Upper lobe of left lung (tissue), 6 donors: ENCODE data around the gene KCNRG. TPM values are rescaled to one million over a fixed set of nuclear protein-coding genes. Genes with fewer than 3 reads are reported as not detected.
A peak's percentile ranks its signal among the peaks of the same experiment; 100 is the strongest.

Experiments used
- ATAC-seq, 2 donors: fragments of 200-7000 bp; cut with Tn5 transposase; one replicate each; pipeline ENCODE4 v1.9.1; 2022; ENCODE audit warnings: mild to moderate bottlenecking in 2 of 2, moderate library complexity in 2 of 2; ENCODE audit not compliant: low FRiP score in 2 of 2
- DNase-seq, 2 donors: peaks; one replicate each; pipeline ENCODE4 v3.0.0-alpha.2; 2019 to 2020
- H3K27ac ChIP-seq, 4 donors: fragments of 200-600 bp; sonication (generic); one replicate each; pipeline ENCODE4 v1.5.1; 2016 to 2019
- H3K27me3 ChIP-seq, 4 donors: fragments of 200-600 bp; sonication (generic); one replicate each; pipeline ENCODE4 v1.5.1; 2017 to 2019
- H3K36me3 ChIP-seq, 4 donors: fragments of 200-600 bp; sonication (generic); one replicate each; pipeline ENCODE4 v1.5.1; 2016 to 2019
- H3K4me1 ChIP-seq, 4 donors: fragments of 200-600 bp; sonication (generic); one replicate each; pipeline ENCODE4 v1.5.1; 2018 to 2019
- H3K4me3 ChIP-seq, 4 donors: fragments of 200-600 bp; sonication (generic); one replicate each; pipeline ENCODE4 v1.5.1; 2017 to 2019; ENCODE audit warnings: mild to moderate bottlenecking in 2 of 4, moderate library complexity in 1 of 4
- H3K9me3 ChIP-seq, 4 donors: fragments of 200-600 bp; sonication (generic); one replicate each; pipeline ENCODE4 v1.5.1; 2018 to 2019
- CTCF ChIP-seq, 6 experiments: fragments of 450-650 bp in 4 of 6; fragments of 200-600 bp in 2 of 6; sonication (generic) in 2 of 6; IDR thresholded peaks; one replicate each; pipeline ENCODE4 v1.5.1; 2016 to 2019; ENCODE audit warnings: antibody characterized with exemption in 6 of 6
- EP300 ChIP-seq, 4 donors: sonication (generic); formaldehyde crosslinking; IDR thresholded peaks; one replicate each; pipeline ENCODE4 v1.5.1; 2017; ENCODE audit warnings: antibody characterized with exemption in 4 of 4, control low read depth in 2 of 4
- POLR2A ChIP-seq, 4 donors: fragments of 450-650 bp; IDR thresholded peaks; one replicate each; pipeline ENCODE4 v1.5.1; 2016 to 2017; ENCODE audit warnings: antibody characterized with exemption in 4 of 4, mild to moderate bottlenecking in 2 of 4
- POLR2AphosphoS5 ChIP-seq, 2 donors: sonication (generic); formaldehyde crosslinking; IDR thresholded peaks; one replicate each; pipeline ENCODE4 v1.5.1; 2017; ENCODE audit warnings: antibody characterized with exemption in 2 of 2
- WGBS, 2 donors: methylation state at CpG; one replicate each; pipeline ENCODE4 v1.1.5; 2017 to 2018; 5-methylcytosine and 5-hydroxymethylcytosine counted together
- total RNA-seq, 6 donors: library from RNA; depleted of rRNA in 4 of 6; stranded (reverse); fragments of >200 nt in 4 of 6; gene quantifications; one replicate each; pipeline versions ENCODE4 v1.1.0 to v1.2.1, GENCODE V29; 2016 to 2021
- donor health status: DM: no; HTN: no; CAD: no; lungs with moderate emphysema.
- donor health status: DM: no; HTN: yes; CAD: no; lungs with severe emphysema.

The KCNRG gene
- total RNA-seq, 6 donors from 2014 or later: 0.89 to 12.6 (median 3.4) TPM

DNA sequence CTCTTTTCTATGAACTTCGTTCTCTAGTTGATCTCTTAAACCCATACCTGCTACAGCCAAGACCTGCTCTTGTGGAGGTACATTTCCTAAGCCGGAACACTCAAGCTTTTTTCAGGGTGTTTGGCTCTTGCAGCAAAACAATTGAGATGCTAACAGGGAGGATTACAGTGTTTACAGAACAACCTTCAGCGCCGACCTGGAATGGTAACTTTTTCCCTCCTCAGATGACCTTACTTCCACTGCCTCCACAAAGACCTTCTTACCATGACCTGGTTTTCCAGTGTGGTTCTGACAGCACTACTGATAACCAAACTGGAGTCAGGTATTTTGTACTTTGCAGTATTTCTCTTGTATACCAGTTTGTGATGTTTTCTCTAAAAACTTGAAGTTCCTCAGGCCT, 506 bp downstream of the KCNRG start:
- ATAC-seq (no peak), DNase-seq (no peak)

GRCh38 chr13:50016444-50016843, 1.2 kb downstream of the KCNRG start:
- H3K4me3 ChIP-seq: no peak overlapping the region
- peak overlapping the region in 1 of 4 donors; percentile 48 for H3K27ac ChIP-seq
- H3K27me3 ChIP-seq: no peaks in the 10 kb centered on the region
- no peaks in the 10 kb centered on the region for H3K9me3 ChIP-seq
- DNase-seq (no peak), ATAC-seq (no peak)
- TF ChIP-seq POLR2A (IDR thresholded peaks at IDR 0.05) (no peak), EP300 (IDR thresholded peaks at IDR 0.05) (no peak), CTCF (IDR thresholded peaks at IDR 0.05) (no peak), POLR2AphosphoS5 (IDR thresholded peaks at IDR 0.05) (no peak)
- peaks cover 8 to 24% (median 18%) of the 10 kb centered on the region in 4 donors for H3K4me1 ChIP-seq
- 71 to 81% methylated on average over 2 of the region's 2 CpGs for WGBS, 2 donors
- H3K36me3 ChIP-seq: peaks cover 0 to 50% (median 18%) of the 10 kb centered on the region in 4 donors

More for the DNA sequence above, 506 bp downstream of the KCNRG start:
- H3K36me3 ChIP-seq: peaks cover 0 to 50% (median 15%) of the 10 kb centered on the region in 4 donors
- TF ChIP-seq POLR2A (IDR thresholded peaks at IDR 0.05) (no peak), CTCF (IDR thresholded peaks at IDR 0.05) (no peak), EP300 (IDR thresholded peaks at IDR 0.05) (no peak)
- H3K4me3 ChIP-seq: no peak overlapping the region
- H3K4me1 ChIP-seq: peaks cover 8 to 24% (median 18%) of the 10 kb centered on the region in 4 donors
- H3K27ac ChIP-seq: peak overlapping the region in 2 of 4 donors; percentile 30 to 48
- H3K9me3 ChIP-seq: no peaks in the 10 kb centered on the region
- H3K27me3 ChIP-seq: no peaks in the 10 kb centered on the region
- 72 to 80% methylated on average over 4 of the region's 4 CpGs for WGBS, 2 donors

GRCh38 chr13:50017819-50018218, 2.6 kb downstream of the KCNRG start:
- no peak for DNase-seq
- Histone ChIP-seq H3K4me1 (peaks cover 8 to 24% (median 16%) of the 10 kb centered on the region in 4 donors), H3K4me3 (no peak overlapping the region), H3K27ac (no peak overlapping the region), H3K36me3 (peaks cover 0 to 38% (median 16%) of the 10 kb centered on the region in 4 donors), H3K9me3 (no peaks in the 10 kb centered on the region), H3K27me3 (no peaks in the 10 kb centered on the region)
- ATAC-seq: no peak
- TF ChIP-seq EP300 (IDR thresholded peaks at IDR 0.05): no peak
- TF ChIP-seq POLR2AphosphoS5 (IDR thresholded peaks at IDR 0.05): no peak
- no peak for TF ChIP-seq POLR2A (IDR thresholded peaks at IDR 0.05)
- TF ChIP-seq CTCF (IDR thresholded peaks at IDR 0.05): no peak

- 40% methylated on average over 1 of the region's 1 CpG for WGBS, 2 donors
- no peak for ATAC-seq
- Histone ChIP-seq H3K9me3 (no peaks in the 10 kb centered on the region), H3K4me1 (peaks cover 0 to 10% (median 2%) of the 10 kb centered on the region in 4 donors), H3K27ac (peak overlapping the region in 1 of 4 donors; percentile 37), H3K27me3 (no peaks in the 10 kb centered on the region), H3K4me3 (no peak overlapping the region), H3K36me3 (peaks cover 0 to 15% (median 7%) of the 10 kb centered on the region in 4 donors)
- no peak for DNase-seq
- TF ChIP-seq POLR2AphosphoS5 (IDR thresholded peaks at IDR 0.05) (no peak), CTCF (IDR thresholded peaks at IDR 0.05) (no peak), POLR2A (IDR thresholded peaks at IDR 0.05) (no peak), EP300 (IDR thresholded peaks at IDR 0.05) (no peak)
These were observed 10.2 kb downstream of the KCNRG start for GRCh38 chr13:50025436-50025835.

GRCh38 chr13:50026788-50027473, 11.7 kb downstream of the KCNRG start:
- no peaks in the 10 kb centered on the region for H3K27me3 ChIP-seq
- H3K9me3 ChIP-seq: no peaks in the 10 kb centered on the region
- H3K36me3 ChIP-seq: peaks cover 0 to 4% (median 2%) of the 10 kb centered on the region in 4 donors
- ATAC-seq: no peak
- DNase-seq: no peak
- TF ChIP-seq POLR2AphosphoS5 (IDR thresholded peaks at IDR 0.05) (no peak), CTCF (IDR thresholded peaks at IDR 0.05) (no peak), POLR2A (IDR thresholded peaks at IDR 0.05) (no peak), EP300 (IDR thresholded peaks at IDR 0.05) (no peak)
- no peak overlapping the region for H3K4me3 ChIP-seq
- H3K4me1 ChIP-seq: peaks cover 0 to 10% (median 2%) of the 10 kb centered on the region in 4 donors
- H3K27ac ChIP-seq: no peak overlapping the region
- WGBS, 2 donors: 77 to 92% methylated on average over 2 of the region's 2 CpGs
